Neutrophil (primary cell): ENCODE results near the gene GPC5.

Source experiments
- H3K27ac ChIP-seq: fragments of 200-600 bp; sonication (generic); 2 replicates; pipeline ENCODE4 v1.5.1; 2016; ENCODE audit warnings: mild to moderate bottlenecking, moderate library complexity
- H3K27me3 ChIP-seq: fragments of 200-600 bp; sonication (generic); 2 replicates; pipeline ENCODE4 v1.6.0; 2016; ENCODE audit warnings: mild to moderate bottlenecking
- H3K36me3 ChIP-seq: fragments of 200-600 bp; sonication (generic); 2 replicates; pipeline ENCODE4 v1.5.1; 2017
- H3K4me1 ChIP-seq, 2 experiments: fragments of 200-600 bp in 1 of 2; sonication (generic) in 1 of 2; 1 replicate in 1 of 2; 2 replicates in 1 of 2; pipeline versions ENCODE4 v1.5.1 to v1.6.1; 2013 to 2016; ENCODE audit warnings: low read depth in 1 of 2, low read length in 1 of 2, mild to moderate bottlenecking in 1 of 2, moderate library complexity in 1 of 2; ENCODE audit not compliant: control insufficient read depth in 1 of 2, insufficient read depth in 1 of 2
- H3K4me3 ChIP-seq, 2 experiments: fragments of 200-600 bp in 1 of 2; sonication (generic) in 1 of 2; 1 replicate in 1 of 2; 2 replicates in 1 of 2; pipeline ENCODE4 v1.5.1; 2013 to 2016; ENCODE audit warnings: low read depth in 1 of 2, low read length in 1 of 2, mild to moderate bottlenecking in 1 of 2, moderate library complexity in 1 of 2
- H3K9me3 ChIP-seq: fragments of 200-600 bp; sonication (generic); 2 replicates; pipeline ENCODE4 v1.5.1; 2016
- CTCF ChIP-seq: fragments of 200-600 bp; sonication (generic); IDR thresholded peaks from 2 replicates; pipeline ENCODE4 v1.5.1; 2016; ENCODE audit warnings: antibody characterized with exemption

Gene GPC5

GRCh38 chr13:91950803-91951202 is 552.4 kb downstream of the GPC5 start:
- H3K27me3 ChIP-seq, result no peaks in the 10 kb centered on the region
- H3K4me1 ChIP-seq, result no peaks in the 10 kb centered on the region
- H3K4me3 ChIP-seq, result no peak overlapping the region
- no peaks in the 10 kb centered on the region for H3K36me3 ChIP-seq
- no peak overlapping the region for H3K27ac ChIP-seq
- TF ChIP-seq CTCF, result no peak
- H3K9me3 ChIP-seq, result no peaks in the 10 kb centered on the region

DNA sequence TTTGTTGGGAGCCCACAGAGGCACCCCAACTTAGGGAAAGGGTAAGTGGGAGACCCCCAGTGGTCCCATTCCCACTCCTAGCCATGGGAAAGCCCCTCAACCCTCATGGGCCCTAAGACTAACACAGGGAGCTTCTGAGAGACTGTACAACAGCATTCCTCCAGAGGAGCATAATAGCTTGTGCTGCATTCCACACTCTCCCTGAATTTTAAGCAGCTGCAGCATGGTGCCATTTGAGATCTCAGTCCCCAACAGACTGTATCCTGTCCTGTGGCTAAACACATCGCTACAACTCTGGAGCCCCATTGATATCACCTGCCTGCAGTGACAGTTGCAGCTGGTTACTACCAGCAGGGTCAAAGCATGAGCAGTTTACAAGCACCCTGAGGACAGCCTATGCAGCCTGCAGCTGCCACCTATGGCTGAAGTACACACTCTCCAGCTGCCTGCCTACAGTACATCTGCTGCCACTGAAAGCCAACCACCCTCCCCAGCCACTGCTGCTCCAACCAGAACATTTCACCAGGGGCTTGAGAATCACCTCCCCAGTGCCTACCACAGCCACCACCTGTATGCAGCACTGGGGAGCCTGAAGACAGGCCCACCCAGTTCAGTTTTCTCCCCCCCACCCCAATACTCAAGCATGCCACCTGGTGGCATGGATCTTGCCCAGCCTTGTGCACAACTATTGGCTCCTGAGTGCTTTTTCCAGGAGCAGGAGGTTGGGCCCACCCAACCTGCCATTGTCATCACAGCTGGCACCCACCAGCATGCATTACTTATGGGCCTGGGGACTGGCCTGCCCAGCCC is 557.3 kb downstream of the GPC5 start:
- Histone ChIP-seq H3K36me3 (no peaks in the 10 kb centered on the region), H3K27ac (no peak overlapping the region), H3K9me3 (no peaks in the 10 kb centered on the region), H3K4me3 (no peak overlapping the region), H3K27me3 (no peaks in the 10 kb centered on the region), H3K4me1 (no peaks in the 10 kb centered on the region)
- no peak for TF ChIP-seq CTCF

- no peaks in the 10 kb centered on the region for H3K27me3 ChIP-seq
- no peaks in the 10 kb centered on the region for H3K36me3 ChIP-seq
- H3K9me3 ChIP-seq, result no peaks in the 10 kb centered on the region
- TF ChIP-seq CTCF, result no peak
- H3K27ac ChIP-seq, result no peak overlapping the region
- H3K4me3 ChIP-seq, result no peak overlapping the region
- no peaks in the 10 kb centered on the region for H3K4me1 ChIP-seq
These were observed 562.5 kb downstream of the GPC5 start for GRCh38 chr13:91960947-91961346.

GRCh38 chr13:91962946-91963345 is 564.5 kb downstream of the GPC5 start:
- H3K9me3 ChIP-seq, result no peaks in the 10 kb centered on the region
- H3K4me3 ChIP-seq, result no peak overlapping the region

GRCh38 chr13:91965511-91965910 is 567.1 kb downstream of the GPC5 start:
- H3K27ac ChIP-seq, result no peak overlapping the region
- no peak for TF ChIP-seq CTCF
- H3K4me1 ChIP-seq, result no peaks in the 10 kb centered on the region
- H3K9me3 ChIP-seq, result no peaks in the 10 kb centered on the region
- H3K27me3 ChIP-seq, result no peaks in the 10 kb centered on the region
- H3K36me3 ChIP-seq, result no peaks in the 10 kb centered on the region
- no peak overlapping the region for H3K4me3 ChIP-seq

More at GRCh38 chr13:91962946-91963345, 564.5 kb downstream of the GPC5 start:
- H3K36me3 ChIP-seq, result no peaks in the 10 kb centered on the region
- no peak for TF ChIP-seq CTCF
- H3K27me3 ChIP-seq, result no peaks in the 10 kb centered on the region
- no peaks in the 10 kb centered on the region for H3K4me1 ChIP-seq
- H3K27ac ChIP-seq, result no peak overlapping the region
